Retina (tissue), 1 donor: ENCODE data around the gene ERMARD.

ENCODE experiments used
- DNase-seq: peaks from one replicate; pipeline ENCODE4 v3.0.0-alpha.2; 2016

ERMARD gene

DNA sequence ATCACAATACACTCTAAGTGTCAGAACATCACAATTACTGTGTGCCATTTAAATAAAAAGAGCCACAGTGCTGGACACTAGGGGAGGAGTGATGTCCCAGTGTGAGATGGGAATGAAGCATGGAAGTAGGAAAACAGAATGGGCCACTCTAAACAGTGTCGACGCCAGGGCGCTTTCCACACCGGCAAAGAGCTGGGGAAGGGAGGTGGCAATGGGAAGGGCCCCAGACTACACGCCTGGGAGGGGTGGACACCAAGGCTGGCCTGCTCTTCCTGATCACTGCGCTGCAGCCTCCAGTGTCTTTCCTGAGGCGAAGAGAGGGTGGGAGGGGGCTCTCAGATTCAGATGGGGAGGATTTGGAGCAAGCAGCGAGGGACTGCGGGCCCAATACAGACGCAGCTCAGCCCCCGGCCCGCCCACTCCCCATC is 75.9 kb downstream of the ERMARD start:
- no peak for DNase-seq

DNA sequence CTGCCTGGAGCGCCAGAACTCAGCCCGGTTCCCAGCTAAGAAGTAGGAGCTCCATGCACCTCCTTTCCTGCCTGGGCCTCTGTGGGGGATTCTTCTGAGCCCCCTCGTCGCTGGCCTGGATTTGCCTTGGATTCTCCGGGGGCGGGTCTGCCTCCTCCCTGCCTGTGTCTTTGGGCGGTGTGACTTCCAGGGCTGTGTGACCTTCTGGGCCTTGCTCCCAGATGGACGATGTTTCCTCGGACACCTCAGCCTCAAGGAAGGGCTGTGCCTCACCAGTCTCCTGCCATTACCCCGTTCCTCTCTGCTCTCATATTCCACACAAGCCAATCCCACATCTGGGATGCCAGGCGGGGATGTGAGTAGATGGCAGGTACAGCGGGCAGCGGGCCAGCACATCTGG is 76.8 kb downstream of the ERMARD start:
- no peak for DNase-seq

DNA sequence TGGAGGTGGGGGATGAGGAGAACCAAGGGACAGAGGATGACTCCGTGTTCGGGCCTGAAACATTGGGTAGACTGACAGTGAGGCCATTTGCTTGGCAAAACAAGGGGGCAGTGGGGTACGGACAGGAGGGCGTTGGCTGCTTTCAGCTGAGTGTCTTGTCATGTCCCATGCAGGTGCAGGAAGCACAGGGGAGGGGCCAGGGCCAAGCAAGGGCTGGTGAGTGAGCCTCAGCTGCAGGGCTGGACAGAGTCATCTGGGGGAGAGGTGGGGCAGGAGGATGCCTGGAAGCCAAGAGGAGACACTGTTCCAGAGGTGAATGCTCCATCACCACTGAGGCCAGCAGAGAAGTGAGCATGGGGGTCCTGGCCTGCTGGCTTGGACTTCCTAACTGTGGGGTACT is 78.4 kb downstream of the ERMARD start:
- DNase-seq, result no peak

DNA sequence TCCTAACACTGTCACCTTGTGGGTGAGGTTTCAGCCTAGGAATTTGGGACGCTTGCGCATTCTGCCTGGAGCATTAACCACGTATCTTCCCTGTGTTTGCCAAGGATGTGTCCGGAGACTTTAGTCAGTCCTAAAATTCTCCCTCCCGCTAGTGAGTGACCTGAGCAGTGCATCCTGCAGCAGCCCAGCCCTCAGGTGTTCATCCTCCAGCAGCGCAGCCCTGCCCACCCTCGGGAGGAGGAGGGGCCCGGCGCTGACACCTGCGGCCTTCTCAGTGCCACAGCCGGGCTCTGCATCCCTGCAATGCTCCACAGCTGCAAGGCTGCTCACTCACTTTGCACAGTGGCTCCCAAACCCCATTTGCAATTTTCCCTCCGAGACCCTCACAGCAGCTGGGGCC is 79.5 kb downstream of the ERMARD start:
- no peak for DNase-seq
